Germinal center (tissue), 1 donor: ENCODE data around the gene RAD50.
"Not testable (repeated sequence)": the region's sequence is repeated elsewhere in the genome, so short reads cannot be mapped to it uniquely, and the experiment has no call there.

Experiments
- DNase-seq: peaks from one replicate; pipeline ENCODE4 v3.0.0; 2012; ENCODE audit warnings: mixed read lengths, low spot score

Gene RAD50

DNA sequence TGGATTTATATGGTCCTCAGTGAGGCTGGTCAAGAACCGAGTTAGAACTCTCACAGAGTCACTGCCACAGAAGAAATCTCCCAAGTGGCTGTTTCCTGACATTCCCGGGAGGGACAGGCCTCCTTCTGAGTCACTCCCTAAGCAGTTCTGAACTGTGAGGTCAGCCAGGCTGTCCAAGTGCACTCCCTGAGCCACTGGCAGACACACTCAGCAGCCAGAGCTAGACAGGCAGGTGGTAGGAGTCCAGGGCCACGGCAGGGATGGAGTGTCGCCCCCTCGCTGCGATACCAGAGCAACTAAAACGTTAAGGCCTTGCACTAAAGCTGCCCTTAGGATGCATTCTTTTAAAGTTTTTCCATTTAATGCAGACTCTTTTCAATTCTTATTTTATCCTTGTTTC lies 120.4 kb downstream of the RAD50 start:
- no peak for DNase-seq

DNA sequence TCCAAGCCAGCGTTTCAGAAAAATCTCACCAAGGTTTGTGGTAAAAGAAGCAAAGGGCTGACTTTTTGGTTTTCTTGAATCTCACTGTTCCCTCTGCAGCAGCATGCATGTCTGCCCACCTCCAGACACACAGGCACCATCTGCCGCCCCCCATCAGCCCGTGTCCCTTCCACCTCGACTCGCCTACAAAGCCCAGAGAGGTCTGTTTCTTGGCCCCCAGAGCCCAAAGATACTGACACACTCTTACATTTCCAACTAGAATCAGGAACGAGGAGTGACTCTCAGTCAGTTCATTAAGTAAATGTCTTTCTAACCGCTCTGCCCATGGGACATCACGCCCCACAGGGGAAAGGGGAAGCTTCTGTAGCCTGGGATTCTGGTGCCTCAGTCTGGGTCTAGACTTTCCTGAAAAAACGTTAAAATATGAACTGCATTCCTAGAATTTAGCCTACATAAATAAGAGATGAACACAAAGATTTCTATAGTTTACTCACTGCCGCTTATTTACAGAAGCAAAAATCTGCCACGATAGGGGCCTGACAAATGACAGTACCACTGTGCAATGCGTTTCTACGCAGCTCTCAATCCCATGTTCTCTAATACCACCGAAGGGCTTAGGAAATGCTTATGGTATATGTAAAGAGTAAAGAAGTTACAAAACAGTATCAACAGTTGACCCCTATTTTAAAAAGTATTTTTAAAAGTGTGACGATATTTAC lies 121.1 kb downstream of the RAD50 start:
- no peak for DNase-seq

DNA sequence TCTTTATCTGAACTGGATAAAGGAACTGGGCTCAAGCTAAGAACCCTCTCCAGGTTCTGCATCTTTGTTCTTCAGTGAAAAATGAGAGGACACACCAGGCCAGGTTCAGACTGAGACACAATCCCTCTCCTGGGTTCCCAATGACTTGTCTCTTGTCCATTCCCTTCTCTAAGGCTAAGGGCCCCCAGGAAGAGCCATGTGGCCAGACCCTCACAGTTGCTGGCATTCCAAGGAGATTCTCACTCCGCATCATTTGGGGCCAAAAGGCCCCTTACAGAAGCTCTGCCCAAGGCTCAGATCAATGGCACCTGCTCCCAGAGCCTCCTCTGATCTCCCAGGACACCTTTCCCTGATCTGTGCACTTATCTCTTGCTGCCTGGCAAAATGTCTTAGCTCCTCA lies 122.0 kb downstream of the RAD50 start:
- DNase-seq: no peak

DNA sequence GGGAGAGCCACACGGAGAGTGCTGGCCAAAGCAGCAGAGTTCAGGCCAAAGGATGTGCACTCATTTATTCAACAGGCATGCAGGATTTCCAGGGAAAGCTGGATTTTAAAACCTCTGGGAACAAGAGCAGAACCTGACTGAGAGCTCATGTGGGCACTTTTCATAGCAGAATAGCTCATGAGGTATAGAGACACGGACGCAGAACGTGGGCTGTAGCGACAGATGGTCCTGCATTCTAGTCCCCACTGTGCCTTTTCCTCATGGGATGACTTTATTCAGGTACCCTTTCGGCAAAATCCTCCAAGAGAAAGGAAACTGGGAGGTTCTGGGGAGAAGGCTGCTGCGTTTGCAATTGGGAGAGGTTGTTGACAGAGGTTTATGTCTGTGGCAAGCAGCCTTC lies 122.4 kb downstream of the RAD50 start:
- no peak for DNase-seq

DNA sequence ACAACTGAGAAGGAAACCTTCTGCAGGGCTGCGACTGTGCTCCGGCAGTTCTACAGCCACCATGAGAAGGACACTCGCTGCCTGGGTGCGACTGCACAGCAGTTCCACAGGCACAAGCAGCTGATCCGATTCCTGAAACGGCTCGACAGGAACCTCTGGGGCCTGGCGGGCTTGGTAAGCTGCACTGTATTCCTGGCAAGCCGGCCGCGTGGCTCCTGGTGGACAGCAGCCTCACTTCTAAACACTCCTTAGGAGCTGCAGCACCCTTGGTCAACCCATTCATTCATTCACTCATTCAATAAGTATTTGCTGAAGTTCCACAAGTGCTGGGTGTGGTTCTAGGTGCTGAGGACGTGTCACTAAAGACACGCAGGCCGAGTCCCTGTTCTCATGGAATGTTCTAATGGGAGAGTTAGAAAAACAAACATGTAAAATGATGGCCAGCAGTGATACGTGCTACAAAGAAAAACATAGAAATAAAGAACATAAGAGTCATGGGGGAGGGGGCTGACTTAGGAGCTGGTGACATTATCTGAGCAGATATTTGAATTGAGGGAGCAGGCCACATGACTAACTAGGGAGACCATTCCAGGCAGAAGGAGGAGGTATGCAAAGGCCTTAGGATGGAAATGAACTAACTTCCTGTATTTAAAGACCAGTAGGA lies 123.1 kb downstream of the RAD50 start:
- no peak for DNase-seq

DNA sequence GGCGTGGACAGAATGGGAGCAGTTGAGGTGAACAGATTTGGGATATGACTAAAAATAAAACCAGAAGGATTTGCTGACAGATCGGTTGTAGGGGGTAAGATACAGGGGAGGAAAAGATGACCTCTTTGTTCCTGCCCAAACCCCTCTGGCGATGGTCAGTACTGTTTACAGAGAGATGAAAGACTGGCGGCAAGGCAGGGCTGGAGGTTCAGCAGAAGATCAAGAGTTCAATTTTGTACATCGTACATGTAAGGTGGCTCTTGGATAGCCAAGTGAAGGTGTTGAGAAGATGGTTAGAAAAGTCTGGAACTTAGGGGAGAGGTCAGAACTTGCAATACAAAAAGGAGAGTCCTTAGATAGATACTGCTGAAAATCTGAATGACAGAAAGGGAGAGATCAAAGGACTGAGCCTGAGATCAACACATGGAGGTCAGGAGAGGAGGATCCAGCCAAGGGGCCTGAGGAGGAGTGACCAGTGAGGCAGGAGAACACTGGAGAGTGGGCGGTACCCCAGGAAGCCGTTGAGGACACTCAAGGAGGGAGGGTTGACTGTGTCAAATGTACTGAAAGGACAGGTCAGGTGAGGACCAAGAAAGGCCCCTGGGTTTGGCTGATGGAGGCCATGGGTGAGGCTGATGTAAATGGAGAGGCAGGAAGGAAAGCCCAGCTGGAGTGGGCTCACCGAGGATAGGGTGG lies 124.2 kb downstream of the RAD50 start:
- no peak for DNase-seq

DNA sequence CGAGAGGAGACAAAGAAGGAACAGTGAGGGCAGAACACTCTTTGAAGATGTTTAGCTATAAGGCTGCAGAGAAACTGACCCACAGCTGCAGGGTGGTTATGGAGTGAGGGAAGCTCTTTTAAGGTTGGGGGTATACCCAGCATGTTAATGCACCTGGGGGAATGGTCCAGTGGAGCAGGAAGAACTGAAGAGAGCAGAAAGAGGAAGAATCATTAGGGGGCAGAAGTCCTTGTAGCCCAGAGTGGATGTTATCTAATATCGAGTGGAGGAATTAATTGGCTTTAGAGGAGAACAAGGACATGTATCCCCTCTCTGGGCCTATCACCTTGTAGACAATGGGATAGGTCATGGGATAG lies 124.7 kb downstream of the RAD50 start:
- peak; percentile 70 for DNase-seq

DNA sequence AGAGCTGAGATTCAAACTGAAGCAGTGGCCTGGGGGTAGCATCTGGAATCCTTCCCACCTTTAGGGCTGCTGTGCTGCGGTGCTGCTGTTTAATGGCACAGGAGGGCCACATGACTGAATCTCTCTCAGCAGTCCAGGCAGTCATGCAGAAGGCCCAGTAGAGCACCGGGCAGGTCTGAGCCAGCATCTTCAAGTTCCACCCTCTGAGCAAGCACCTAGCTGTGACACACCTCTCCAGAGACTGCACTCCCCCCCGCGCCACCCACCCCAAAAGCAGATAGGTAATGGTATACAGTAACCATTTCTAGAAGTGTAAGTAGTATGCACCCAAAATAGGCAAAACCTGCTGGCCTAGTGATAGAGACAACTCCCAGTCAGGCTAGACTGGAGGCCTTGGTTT lies 125.2 kb downstream of the RAD50 start:
- DNase-seq: no peak

DNA sequence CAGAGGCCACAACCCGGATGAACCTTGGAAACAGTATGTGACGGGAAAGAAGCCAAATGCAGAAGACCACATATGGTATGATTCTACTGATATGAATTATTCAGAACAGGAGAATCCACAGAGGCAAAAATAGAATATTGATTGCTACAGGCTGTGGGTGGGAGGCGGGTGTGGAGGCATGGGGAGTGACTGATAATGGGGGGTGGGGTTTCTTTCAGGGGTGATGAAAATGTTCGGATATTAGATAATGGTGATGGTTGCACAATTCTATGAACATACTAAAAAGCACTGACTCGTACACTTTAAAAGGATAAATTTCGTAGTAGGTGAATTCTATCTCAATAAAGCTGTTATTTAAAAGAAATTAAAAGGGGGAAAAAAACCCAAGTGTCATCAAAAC lies 127.7 kb downstream of the RAD50 start:
- no peak for DNase-seq

DNA sequence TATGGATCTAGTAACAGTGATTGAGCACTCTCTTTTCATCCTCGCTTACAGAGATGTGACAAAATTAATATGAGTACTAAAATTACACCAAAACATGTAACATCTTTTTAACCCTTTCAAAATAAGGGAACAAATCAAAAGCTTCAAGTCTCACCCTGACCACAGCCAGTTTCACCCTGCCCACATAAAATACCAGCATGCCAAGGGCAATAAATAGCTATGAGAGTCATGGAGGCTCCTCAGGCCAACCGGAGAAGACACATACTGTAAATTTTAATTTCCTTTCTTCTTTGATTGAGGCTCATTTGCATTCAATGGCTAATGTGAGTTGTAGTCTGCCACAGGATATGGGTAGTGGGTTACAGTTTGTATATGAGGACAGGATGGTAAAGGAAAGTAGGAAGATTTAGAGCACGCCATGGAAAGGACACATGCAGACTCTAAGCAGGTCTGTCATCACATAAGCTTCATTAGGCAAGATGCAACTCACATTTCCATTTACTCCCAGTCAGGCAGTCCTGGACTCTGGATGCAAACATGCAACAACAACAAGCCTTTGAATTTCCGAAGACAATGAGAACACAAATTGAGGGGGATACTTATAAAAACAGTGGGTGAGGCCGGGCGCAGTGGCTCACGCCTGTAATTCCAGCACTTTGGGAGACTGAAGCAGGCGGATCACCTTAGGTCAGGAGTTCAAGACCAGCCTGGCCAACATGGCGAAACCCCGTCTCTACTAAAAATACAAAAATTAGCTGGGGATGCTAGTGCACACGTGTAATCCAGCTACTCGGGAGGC lies 128.3 kb downstream of the RAD50 start:
- DNase-seq: no peak

DNA sequence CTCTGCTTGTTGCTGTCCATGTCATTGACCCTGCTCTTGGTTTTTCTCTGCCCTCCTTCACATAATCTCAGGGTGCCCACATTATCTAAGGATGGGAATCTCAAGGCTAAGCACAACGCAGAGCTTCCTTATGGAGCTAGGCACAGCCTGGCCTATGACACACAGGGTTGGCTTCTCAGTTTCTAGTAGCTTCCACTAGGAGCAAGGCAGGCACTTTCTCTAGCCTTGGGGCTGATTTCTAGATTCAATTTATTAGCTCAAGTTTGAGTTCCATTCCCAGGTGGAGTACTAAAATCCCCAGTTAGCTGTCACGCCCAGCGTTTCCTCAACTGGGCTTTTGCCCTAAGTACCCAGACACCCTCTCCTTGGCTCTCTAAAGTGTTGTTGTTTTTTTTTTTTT lies 129.4 kb downstream of the RAD50 start:
- no peak for DNase-seq

DNA sequence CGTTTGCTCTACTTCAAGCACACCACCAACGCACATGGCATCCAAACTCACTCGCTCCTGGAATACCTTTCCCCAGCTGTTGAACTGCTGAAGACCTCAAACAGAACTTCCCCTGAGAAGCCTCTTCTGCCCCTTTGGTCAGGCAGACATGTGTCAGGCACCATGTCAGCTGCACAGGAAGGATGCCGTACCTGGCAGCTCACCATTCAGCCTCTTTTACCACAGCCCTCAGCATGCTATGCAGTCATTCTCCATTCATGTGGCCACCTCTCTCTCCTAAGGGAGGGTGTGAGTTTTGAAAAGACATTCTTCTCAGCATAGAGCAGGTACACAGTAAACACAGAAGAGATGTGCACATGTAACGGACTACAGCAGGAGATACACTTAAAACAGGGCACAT lies 131.2 kb downstream of the RAD50 start:
- no peak for DNase-seq

DNA sequence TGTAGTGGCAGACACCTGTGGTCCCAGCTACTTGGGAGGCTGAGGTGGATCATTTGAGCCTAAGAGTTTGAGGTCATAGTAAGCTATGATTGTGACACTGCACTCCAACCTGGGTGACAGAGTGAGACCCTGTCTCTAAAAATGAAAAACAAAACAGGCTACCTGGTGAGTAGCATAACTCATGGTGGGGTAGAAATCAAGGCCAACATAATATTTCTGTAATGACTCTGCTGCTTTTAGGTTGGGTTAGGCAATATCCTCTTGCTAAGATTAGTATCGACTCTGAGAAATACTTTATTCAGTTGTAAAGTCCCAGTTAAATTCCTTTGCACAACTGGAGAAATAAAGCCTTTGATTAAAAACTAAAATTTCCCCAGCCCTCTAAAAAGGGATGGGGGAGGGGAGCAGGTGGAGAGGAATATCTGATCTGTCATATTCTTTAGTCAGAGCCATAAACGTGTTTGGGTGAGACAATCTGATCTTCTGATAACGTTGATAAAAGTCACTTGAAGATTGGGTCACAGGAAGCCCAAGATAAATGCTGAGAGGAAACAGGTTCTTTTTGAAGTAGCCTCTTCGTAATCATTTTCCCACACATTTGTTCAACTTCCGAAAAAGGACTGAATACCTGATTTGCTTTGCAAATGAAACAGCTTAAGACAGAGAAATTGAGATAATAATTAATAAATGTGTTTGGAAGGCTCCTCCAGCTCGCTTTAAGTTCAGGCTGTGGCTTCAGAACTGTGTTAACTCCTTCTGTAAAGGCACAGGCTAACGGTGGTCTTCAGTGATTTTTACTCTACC lies 132.0 kb downstream of the RAD50 start:
- no peak for DNase-seq

DNA sequence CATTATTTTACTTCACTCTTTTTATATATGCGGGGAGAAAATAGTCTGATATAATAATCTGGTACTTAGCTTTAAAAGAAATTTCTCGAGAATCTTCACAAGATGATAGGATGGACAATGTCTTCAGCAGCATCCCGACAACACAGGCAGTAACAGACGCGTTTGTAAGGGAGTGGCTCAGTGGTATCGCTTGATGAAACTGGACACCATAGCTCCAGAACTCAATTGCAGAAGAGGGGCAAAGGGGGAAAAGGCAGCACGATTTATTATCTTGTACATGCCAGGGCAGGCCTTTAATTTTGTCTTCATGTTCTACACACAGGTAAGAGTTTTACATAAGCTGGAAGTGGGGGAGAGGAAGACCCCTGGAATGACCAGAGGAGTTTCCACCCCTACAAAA lies 132.7 kb downstream of the RAD50 start:
- DNase-seq: no peak

DNA sequence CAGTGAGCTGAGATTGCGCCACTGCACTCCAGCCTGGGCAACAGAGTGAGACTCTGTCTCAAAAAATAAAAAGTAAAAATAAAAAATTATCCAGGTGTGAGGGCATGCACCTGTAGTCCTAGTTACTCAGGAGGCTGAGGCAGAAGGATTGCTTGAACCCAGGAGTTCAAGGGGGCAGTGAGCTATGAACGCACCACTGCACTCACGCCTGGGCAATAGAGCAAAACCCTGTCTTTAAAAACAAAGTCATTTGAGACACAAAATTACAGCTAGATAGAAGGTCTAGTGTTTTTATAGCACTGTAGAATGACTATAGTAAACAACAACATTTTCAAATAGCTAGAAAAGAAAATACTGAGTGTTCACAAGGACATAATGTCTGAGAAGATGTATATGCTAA lies 133.4 kb downstream of the RAD50 start:
- no peak for DNase-seq

DNA sequence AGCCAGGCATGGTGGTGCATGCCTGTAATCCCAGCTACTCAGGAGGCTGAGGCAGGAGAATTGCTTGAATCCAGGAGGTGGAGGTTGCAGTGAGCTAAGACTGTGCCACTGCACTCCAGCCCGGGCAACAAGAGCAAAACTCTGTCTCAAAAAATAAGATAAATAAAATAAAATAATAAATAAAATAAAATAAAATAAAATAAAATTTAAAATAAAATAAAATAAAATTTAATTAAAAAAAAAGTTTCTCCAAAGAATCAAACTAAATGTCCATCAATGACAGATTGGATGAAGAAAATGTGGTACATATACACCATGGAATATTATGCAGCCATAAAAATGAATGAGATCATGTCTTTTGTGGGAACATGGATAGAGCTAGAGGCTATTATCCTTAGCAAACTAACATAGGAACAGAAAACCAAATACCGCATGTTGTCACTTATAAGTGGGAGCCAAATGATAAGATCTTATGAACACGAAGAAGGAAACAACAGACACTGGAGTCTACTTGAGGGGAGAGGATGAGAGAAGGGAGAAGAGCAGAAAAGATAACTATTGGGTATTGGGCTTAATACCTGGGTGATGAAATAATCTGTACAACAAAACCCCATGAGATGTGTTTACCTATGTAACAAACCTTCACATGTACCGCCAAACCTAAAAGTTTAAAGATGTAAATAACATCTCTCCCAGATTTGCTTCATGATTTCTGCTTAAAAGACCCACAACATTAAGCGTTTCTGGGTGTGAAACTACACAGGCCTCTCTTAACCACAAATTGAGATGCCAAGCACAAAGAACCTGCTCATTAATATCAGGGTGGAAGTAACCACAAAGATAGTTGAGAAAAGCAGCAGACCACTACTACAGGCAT lies 135.2 kb downstream of the RAD50 start:
- DNase-seq: not testable (repeated sequence)

DNA sequence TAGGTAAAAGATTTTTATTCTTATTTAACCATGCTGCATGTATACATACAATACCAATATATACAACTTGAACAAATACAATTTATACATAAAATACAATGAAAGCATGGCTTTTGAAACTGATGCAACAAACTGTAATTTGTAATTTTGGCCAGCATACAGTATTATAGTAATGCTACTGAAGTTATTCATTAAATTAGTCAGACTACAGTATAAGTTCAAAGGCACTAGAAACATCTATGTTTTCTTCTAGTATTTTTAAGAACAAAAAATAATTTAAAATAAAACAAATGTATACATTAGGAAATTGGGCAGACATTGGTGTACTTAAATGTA lies 135.8 kb downstream of the RAD50 start:
- DNase-seq: no peak
